Measurements from ENCODE around the gene MESD. TPM values are rescaled to one million over a fixed set of nuclear protein-coding genes. Genes with fewer than 3 reads are reported as not detected.

The MESD gene
- total RNA-seq, 4 donors from 2014 or later, result 18.8 to 22.7 (median 21.5) TPM

GRCh38 chr15:80999623-81000036 lies 10.0 kb upstream of the MESD start:
- TF ChIP-seq CTCF (IDR thresholded peaks at IDR 0.05; ENCODE audit: low read depth), result no peak

GRCh38 chr15:80998251-80998650 lies 8.6 kb upstream of the MESD start:
- no peak for TF ChIP-seq CTCF (IDR thresholded peaks at IDR 0.05; ENCODE audit: low read depth)

GRCh38 chr15:80997692-80998091 lies 8.1 kb upstream of the MESD start:
- no peak for TF ChIP-seq CTCF (IDR thresholded peaks at IDR 0.05; ENCODE audit: low read depth)

GRCh38 chr15:80996247-80996646 lies 6.6 kb upstream of the MESD start:
- no peak for TF ChIP-seq CTCF (IDR thresholded peaks at IDR 0.05; ENCODE audit: low read depth)

- no peak for TF ChIP-seq CTCF (IDR thresholded peaks at IDR 0.05; ENCODE audit: low read depth)
Measured at GRCh38 chr15:80992441-80992840, 2.8 kb upstream of the MESD start.

GRCh38 chr15:80992006-80992405 lies 2.4 kb upstream of the MESD start:
- no peak for TF ChIP-seq CTCF (IDR thresholded peaks at IDR 0.05; ENCODE audit: low read depth)

- no peak for TF ChIP-seq CTCF (IDR thresholded peaks at IDR 0.05; ENCODE audit: low read depth)
Measured at GRCh38 chr15:80991421-80991820, 1.8 kb upstream of the MESD start.
